OCI-LY7 (cell line): ENCODE results near the gene ARL15. TPM values are rescaled to one million over a fixed set of nuclear protein-coding genes. Genes with fewer than 3 reads are reported as not detected.

Source experiments
- BruUV-seq: library from RNA; stranded (reverse); fragments of 400-500 nt; replicated peaks from 2 replicates; lab custom pipeline; 2021; lab: Mats Ljungman, UMichigan
- CTCF ChIA-PET: fragments of 300-600 bp; sonication (Branson Sonifier 250); formaldehyde crosslinking; loops from one replicate; lab custom pipeline; 2022; ENCODE audit warnings: antibody characterized with exemption; ENCODE audit not compliant: unreplicated experiment; lab: Charles Lee
- POLR2A ChIA-PET: fragments of 300-600 bp; sonication (Branson Sonifier 250); formaldehyde crosslinking; loops from one replicate; lab custom pipeline; 2022; ENCODE audit warnings: antibody characterized with exemption; lab: Charles Lee
- DNase-seq: peaks from one replicate; pipeline ENCODE4 v3.0.0-alpha.2; 2015; ENCODE audit warnings: low spot score
- H2AFZ ChIP-seq: fragments of 200-600 bp; sonication (generic), shearing (Covaris generic); 2 replicates; pipeline ENCODE4 v1.6.1; 2014; ENCODE audit warnings: mild to moderate bottlenecking, antibody characterized with exemption, low read length, moderate library complexity
- H3K27ac ChIP-seq: fragments of 200-600 bp; sonication (generic); 2 replicates; pipeline ENCODE4 v1.5.1; 2014; ENCODE audit warnings: mixed run types, low read depth, mild to moderate bottlenecking, moderate library complexity, low read length, inconsistent platforms; ENCODE audit not compliant: poor library complexity, severe bottlenecking
- H3K36me3 ChIP-seq: fragments of 200-600 bp; sonication (generic); 2 replicates; pipeline ENCODE4 v1.6.1; 2014; ENCODE audit warnings: mild to moderate bottlenecking, antibody characterized with exemption, low read length, moderate library complexity, mixed read lengths; ENCODE audit not compliant: insufficient read depth
- H3K4me1 ChIP-seq: fragments of 200-600 bp; sonication (generic); 2 replicates; pipeline ENCODE4 v1.5.1; 2014; ENCODE audit warnings: mild to moderate bottlenecking, low read length; ENCODE audit not compliant: insufficient read depth, poor library complexity, severe bottlenecking
- H3K4me2 ChIP-seq: fragments of 200-600 bp; sonication (generic); 2 replicates; pipeline ENCODE4 v1.6.1; 2014; ENCODE audit warnings: mild to moderate bottlenecking, low read length
- H3K4me3 ChIP-seq: fragments of 200-600 bp; sonication (generic); 2 replicates; pipeline ENCODE4 v1.5.1; 2014; ENCODE audit warnings: mild to moderate bottlenecking, low read depth, low read length; ENCODE audit not compliant: poor library complexity, severe bottlenecking
- H3K79me2 ChIP-seq: fragments of 200-600 bp; sonication (generic); 2 replicates; pipeline ENCODE4 v1.6.1; 2016; ENCODE audit warnings: low read depth, mild to moderate bottlenecking, low read length, moderate library complexity, mixed read lengths; ENCODE audit not compliant: insufficient read depth
- H3K9me2 ChIP-seq: fragments of 200-600 bp; sonication (generic); 2 replicates; pipeline ENCODE4 v1.6.1; 2016; ENCODE audit warnings: mild to moderate bottlenecking, low read length, mixed read lengths; ENCODE audit not compliant: insufficient read depth
- H3K9me3 ChIP-seq: fragments of 200-600 bp; sonication (generic); 2 replicates; pipeline ENCODE4 v1.6.1; 2014; ENCODE audit warnings: mild to moderate bottlenecking, mixed run types, low read length, mixed read lengths
- H4K20me1 ChIP-seq: fragments of 200-600 bp; sonication (generic); 2 replicates; pipeline ENCODE4 v1.6.1; 2014; ENCODE audit warnings: mild to moderate bottlenecking, antibody characterized with exemption, low read length, moderate library complexity, mixed read lengths; ENCODE audit not compliant: insufficient read depth
- CTCF ChIP-seq: fragments of 200-600 bp; sonication (generic); conservative IDR thresholded peaks from 2 replicates; pipeline ENCODE4 v1.5.1; 2014; ENCODE audit warnings: mild to moderate bottlenecking, antibody characterized with exemption, low read length, moderate library complexity, mixed read lengths
- EZH2phosphoT487 ChIP-seq: fragments of 200-600 bp; sonication (generic); IDR thresholded peaks from 2 replicates; pipeline ENCODE4 v1.6.1; 2018; ENCODE audit warnings: low read depth, borderline replicate concordance, mild to moderate bottlenecking, mixed run types, antibody characterized with exemption, low read length, moderate library complexity, mixed read lengths
- intact Hi-C: fragments of 100-400 bp; cut with micrococcal nuclease; formaldehyde crosslinking; loops from one replicate; pipeline ENCODE4 v1.10.0; 2022; ENCODE audit not compliant: unreplicated experiment
- total RNA-seq, 2 experiments: library from RNA; depleted of rRNA in 1 of 2; stranded (reverse); fragments of >200 nt in 1 of 2; shearing (Covaris generic) in 1 of 2; gene quantifications; 2 replicates each; pipeline ENCODE4 v1.2.3, GENCODE V29; 2014 to 2022

ARL15 gene
- total RNA-seq, 2 experiments from 2014 or later = 18.8 to 24.4 TPM

- ChIA-PET POLR2A (no interaction called here), CTCF (no interaction called here)
- TF ChIP-seq CTCF (no peak), EZH2phosphoT487 (no peak)
- H3K79me2 ChIP-seq = no peaks in the 10 kb centered on the region
- BruUV-seq = no TSS peak
- no peaks in the 10 kb centered on the region for H4K20me1 ChIP-seq
- no peak for DNase-seq
- no peaks in the 10 kb centered on the region for H3K9me3 ChIP-seq
- no peaks in the 10 kb centered on the region for H3K36me3 ChIP-seq
- H3K27ac ChIP-seq = no peak overlapping the region
- H3K4me2 ChIP-seq = no peak overlapping the region
- intact Hi-C loops = no loop called here
- no peak overlapping the region for H3K4me3 ChIP-seq
- H2AFZ ChIP-seq = no peak overlapping the region
- no peaks in the 10 kb centered on the region for H3K9me2 ChIP-seq
- H3K4me1 ChIP-seq = no peaks in the 10 kb centered on the region
Measured at GRCh38 chr5:53928641-53929040, 381.7 kb downstream of the ARL15 start.

GRCh38 chr5:53927668-53928247, 382.6 kb downstream of the ARL15 start:
- BruUV-seq = no TSS peak
- H3K9me2 ChIP-seq = no peaks in the 10 kb centered on the region
- intact Hi-C loops = no loop called here
- no peaks in the 10 kb centered on the region for H4K20me1 ChIP-seq
- H2AFZ ChIP-seq = no peak overlapping the region
- no peak for DNase-seq
- TF ChIP-seq EZH2phosphoT487 (no peak), CTCF (no peak)
- no peak overlapping the region for H3K27ac ChIP-seq
- no peaks in the 10 kb centered on the region for H3K79me2 ChIP-seq
- H3K4me1 ChIP-seq = no peaks in the 10 kb centered on the region
- no peak overlapping the region for H3K4me3 ChIP-seq
- H3K36me3 ChIP-seq = no peaks in the 10 kb centered on the region
- H3K4me2 ChIP-seq = no peak overlapping the region
- ChIA-PET POLR2A (interaction anchor here (1.0 kb wide), 1 partner anchor 27 kb away, joined by 3 read pairs; no protein-coding TSS in a partner anchor), CTCF (no interaction called here)
- no peaks in the 10 kb centered on the region for H3K9me3 ChIP-seq

GRCh38 chr5:53926026-53926425, 384.3 kb downstream of the ARL15 start:
- intact Hi-C loops = no loop called here
- Histone ChIP-seq H3K9me3 (no peaks in the 10 kb centered on the region), H4K20me1 (no peaks in the 10 kb centered on the region), H3K36me3 (no peaks in the 10 kb centered on the region), H3K4me2 (no peak overlapping the region), H2AFZ (no peak overlapping the region), H3K4me3 (no peak overlapping the region), H3K27ac (no peak overlapping the region), H3K9me2 (no peaks in the 10 kb centered on the region), H3K79me2 (no peaks in the 10 kb centered on the region), H3K4me1 (no peaks in the 10 kb centered on the region)
- no TSS peak for BruUV-seq
- ChIA-PET CTCF (no interaction called here), POLR2A (no interaction called here)
- TF ChIP-seq EZH2phosphoT487 = no peak
- TF ChIP-seq CTCF = no peak
- DNase-seq = no peak
